NCI-H2171 treated with DMSO at 0.1 percent for 48 hours (cell line): ENCODE results near the gene MICAL1.

Experiments used
- DNase-seq: peaks from one replicate; lab custom pipeline; 2025; lab: John Stamatoyannopoulos, UW

The MICAL1 gene, protein sequence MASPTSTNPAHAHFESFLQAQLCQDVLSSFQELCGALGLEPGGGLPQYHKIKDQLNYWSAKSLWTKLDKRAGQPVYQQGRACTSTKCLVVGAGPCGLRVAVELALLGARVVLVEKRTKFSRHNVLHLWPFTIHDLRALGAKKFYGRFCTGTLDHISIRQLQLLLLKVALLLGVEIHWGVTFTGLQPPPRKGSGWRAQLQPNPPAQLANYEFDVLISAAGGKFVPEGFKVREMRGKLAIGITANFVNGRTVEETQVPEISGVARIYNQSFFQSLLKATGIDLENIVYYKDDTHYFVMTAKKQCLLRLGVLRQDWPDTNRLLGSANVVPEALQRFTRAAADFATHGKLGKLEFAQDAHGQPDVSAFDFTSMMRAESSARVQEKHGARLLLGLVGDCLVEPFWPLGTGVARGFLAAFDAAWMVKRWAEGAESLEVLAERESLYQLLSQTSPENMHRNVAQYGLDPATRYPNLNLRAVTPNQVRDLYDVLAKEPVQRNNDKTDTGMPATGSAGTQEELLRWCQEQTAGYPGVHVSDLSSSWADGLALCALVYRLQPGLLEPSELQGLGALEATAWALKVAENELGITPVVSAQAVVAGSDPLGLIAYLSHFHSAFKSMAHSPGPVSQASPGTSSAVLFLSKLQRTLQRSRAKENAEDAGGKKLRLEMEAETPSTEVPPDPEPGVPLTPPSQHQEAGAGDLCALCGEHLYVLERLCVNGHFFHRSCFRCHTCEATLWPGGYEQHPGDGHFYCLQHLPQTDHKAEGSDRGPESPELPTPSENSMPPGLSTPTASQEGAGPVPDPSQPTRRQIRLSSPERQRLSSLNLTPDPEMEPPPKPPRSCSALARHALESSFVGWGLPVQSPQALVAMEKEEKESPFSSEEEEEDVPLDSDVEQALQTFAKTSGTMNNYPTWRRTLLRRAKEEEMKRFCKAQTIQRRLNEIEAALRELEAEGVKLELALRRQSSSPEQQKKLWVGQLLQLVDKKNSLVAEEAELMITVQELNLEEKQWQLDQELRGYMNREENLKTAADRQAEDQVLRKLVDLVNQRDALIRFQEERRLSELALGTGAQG

GRCh38 chr6:109455437-109456110, at the start of gene MICAL1:
TSS of gene MICAL1 (minus strand) at chr6:109455772. CDS start at chr6:109454196, 1,576 bp downstream.
- peak; percentile 69 for DNase-seq

GRCh38 chr6:109503327-109504224, 48.0 kb upstream of the MICAL1 start:
- peak; percentile 34 for DNase-seq

GRCh38 chr6:109498936-109499335, 43.4 kb upstream of the MICAL1 start:
- no peak for DNase-seq

DNA sequence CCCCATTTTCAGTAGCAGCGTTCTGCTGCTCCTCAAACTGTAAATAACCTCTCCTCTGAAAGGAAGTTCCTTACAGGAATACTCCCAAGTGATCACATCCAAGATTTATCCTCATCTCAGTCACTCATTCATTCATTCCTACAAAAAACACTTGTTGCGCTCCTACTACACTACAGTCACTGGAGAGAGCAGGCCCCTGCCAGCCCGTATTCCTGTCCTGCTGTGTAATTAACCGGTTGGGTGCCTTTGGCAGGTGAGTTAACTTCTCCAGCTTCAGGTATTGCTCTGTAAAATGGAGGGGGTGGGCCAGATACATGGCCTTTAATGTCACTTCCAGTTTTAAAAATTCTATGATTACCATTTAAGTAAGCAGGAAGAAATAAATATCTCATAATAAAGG, 42.5 kb upstream of the MICAL1 start:
- no peak for DNase-seq

- DNase-seq = no peak
Observed at GRCh38 chr6:109496036-109496772, 40.6 kb upstream of the MICAL1 start.

- DNase-seq = no peak
Observed at GRCh38 chr6:109493865-109494264, 38.3 kb upstream of the MICAL1 start.

GRCh38 chr6:109491207-109491938, 35.8 kb upstream of the MICAL1 start:
- DNase-seq = peak; percentile 12

GRCh38 chr6:109490713-109491112, 35.1 kb upstream of the MICAL1 start:
- DNase-seq = no peak

GRCh38 chr6:109488001-109488400, 32.4 kb upstream of the MICAL1 start:
- no peak for DNase-seq

DNA sequence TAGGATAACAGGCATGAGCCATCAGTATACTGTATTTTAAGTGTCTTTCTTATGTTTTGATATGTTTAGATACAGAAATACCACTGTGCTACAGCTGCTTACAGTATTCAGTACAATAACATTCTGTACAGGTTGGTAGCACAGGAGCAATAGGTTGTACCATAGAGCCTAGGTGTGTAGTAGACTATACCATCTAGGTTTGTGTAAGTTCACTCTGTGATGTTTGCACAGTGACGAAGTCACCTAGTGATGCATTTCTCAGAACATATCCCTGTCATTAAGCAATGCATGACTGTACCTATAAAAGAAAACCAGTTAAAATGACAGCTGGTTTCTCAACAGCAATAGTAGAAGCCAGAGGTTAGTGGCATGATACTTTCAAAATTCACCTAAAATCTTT, 30.5 kb upstream of the MICAL1 start:
- peak; percentile 9 for DNase-seq

GRCh38 chr6:109485266-109485935, 29.8 kb upstream of the MICAL1 start:
- DNase-seq = peak; percentile 19

DNA sequence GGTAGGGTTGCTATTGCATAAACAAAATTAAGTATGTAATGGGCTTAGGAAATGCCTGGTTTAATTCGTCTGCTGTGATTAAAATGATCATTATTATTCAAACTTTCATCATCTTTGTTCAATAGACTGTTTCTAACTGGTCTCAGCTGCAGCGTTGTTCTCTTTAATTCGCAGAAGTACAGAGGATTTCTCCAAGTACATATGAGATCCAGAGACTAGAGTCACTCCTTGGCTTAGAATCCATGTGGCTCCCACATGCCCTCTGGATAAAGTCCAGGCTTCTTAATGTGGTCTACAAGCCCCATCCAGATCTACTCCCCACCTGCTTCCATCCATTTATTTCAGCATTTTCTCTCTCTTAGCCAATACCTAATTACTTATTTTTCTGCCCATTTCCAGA, 28.6 kb upstream of the MICAL1 start:
- DNase-seq = no peak

- no peak for DNase-seq
Observed at GRCh38 chr6:109483735-109484057, 28.1 kb upstream of the MICAL1 start.

- peak; percentile 88 for DNase-seq
Observed at GRCh38 chr6:109482905-109483734, 27.5 kb upstream of the MICAL1 start, which contains the start of gene ZBTB24. TSS of gene ZBTB24 (minus strand) at chr6:109483219. CDS start at chr6:109482026, 1,193 bp downstream.

DNA sequence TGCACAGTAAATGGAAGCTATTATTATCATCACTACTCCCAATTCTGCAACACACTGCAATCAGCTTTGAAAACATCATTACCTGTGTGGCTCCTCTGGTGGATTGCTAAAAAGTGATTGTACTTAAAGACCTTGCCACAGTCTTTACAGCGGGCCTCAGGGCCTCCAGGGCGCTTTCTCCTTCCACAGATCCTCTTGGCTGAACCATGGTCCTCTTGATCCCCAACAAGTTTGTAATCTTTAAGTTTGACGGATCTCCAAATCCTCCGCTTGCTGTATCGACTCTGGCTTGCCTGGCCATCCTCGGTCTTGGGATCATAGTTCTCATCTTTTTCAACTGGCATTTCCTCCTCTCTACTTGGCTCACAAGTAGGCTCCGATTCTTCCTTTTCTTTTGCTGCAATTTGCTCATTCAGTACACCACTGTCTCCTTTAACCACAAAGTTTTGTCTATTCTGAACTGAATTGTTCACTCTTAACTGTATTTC, 25.5 kb upstream of the MICAL1 start:
- DNase-seq = no peak

DNA sequence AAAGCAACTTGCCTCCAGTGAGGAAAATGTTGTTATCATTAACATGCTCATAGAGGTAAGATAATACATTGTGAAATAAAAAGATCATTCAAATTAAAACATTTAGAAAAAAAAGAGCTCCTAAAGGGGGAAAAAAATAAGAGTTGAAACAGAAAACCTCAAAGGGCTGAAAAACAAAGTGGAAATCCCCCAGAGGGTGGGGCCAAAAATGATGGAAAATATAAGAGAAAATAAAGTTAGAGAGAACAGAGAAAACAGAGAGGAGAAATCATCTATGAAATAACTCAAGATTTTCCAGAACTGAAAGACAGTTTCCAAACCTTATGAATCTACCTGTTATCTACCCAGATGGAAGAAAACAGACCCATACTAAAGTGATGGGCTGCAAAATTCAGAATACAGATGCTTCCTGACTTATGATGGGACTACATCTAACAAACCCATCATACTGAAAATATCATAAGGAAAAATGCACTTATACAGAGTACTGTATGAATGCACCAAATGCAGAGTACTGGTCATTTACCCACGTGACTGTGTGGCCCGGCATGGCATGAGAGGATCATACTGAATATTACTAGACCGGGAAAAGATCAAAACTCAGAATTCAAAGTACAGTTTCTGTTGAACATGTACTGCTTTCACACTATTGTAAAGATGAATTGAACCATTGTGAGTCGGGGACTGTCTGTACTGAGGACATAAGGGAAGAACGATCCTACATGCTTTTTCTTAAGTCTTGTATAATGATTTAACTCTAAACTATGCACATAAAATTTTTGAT, 23.5 kb upstream of the MICAL1 start:
- DNase-seq = no peak

DNA sequence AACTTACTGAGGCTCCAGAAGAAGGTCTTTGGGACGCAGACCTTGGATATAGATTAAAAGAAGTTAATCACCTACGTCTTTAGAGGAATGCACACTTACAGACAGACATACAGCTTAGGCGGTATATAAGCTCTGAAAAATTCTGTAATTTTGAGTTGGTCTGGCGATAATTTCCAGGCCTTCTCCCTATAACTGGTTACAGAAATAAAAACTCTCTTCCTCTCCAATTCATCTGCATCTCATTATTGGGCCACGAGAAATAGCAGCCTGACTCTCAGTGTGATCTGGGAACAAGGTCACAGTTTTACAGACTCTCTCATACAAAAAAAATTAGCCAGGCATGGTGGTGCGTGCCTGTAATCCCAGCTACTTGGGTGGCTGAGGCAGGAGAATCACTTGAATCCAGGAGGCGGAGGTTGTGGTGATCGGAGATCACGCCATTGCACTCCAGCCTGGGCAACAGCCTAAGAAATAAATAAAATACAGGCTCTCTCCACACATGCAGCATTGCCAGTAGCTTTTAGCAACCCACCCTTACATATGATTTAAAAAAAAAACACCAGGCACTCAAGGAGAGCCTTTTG, 22.7 kb upstream of the MICAL1 start:
- DNase-seq = no peak
